Measurements from ENCODE around the gene RNF181. TPM values are rescaled to one million over a fixed set of nuclear protein-coding genes. Genes with fewer than 3 reads are reported as not detected.
"Not testable (repeated sequence)": the region's sequence is repeated elsewhere in the genome, so short reads cannot be mapped to it uniquely, and the experiment has no call there.

The RNF181 gene, protein sequence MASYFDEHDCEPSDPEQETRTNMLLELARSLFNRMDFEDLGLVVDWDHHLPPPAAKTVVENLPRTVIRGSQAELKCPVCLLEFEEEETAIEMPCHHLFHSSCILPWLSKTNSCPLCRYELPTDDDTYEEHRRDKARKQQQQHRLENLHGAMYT
- total RNA-seq (2014; rRNA removed; shearing (Covaris generic)) = 192 and 302 TPM in 2 replicates
- 109 and 113 TPM in 2 replicates for polyA plus RNA-seq (2015; cell fraction: cytosol; rRNA removed)
- polyA plus RNA-seq (2015; cell fraction: nucleus; rRNA removed) = 67.9 and 82.8 TPM in 2 replicates

DNA sequence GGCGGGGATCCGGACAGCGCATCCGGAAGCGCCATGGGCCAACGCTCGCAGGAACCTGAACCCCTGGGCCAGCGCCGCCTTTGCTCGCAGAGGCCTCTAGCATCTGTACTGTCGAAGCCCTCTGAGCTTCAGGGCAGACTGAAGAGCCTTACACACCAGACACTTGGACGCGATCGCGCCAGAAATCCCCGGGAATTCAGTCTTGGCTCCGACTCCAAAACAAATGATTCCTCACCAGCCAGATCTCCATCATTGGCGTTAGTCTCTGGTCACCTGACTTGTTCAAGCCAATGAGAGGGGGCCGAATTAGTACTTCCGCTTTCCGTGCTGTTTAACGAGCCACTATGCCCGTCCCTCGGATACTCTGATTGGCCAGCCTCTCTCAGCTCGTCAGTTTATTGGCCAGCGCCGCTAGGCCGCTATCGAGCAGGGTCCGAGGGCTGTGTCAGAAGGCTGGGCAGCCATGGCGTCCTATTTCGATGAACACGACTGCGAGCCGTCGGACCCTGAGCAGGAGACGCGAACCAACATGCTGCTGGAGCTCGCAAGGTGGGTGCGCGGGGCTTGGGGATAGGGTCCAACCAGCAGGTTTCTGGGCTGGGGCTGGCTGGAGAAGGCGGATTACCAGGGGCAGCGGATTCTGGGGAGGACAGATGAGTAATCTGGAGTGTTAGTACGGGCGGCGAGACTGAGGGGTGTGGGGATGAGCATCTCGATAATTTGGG, at the start of gene RNF181:
RNF181 (plus strand) TSS at position 445 of the 725 bp plus-strand sequence; CDS start at position 464, 19 bp downstream.
- peak; percentile 97 for DNase-seq (ENCODE audit: low read depth)

DNA sequence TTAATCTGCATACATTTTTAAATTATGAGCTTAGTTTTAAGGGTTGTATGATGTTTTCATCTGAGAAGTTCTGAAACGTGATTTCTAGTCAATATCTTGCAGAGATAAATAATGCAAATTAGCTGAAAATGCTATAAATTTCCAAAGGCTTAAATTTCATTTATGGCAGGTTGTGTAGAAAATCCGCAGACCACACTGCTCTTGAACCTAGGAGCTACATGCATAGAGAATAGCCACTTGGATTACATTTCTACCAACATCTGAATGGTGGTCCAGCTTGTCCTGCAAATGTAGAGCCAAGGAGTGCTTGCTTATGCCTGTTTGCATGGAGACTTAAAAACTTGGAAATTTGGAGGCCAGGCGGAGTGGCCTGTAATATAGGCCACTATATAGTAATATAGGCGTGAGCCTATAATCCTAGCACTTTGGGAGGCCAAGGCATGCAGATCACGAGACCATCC, 49.7 kb upstream of the RNF181 start:
- peak; percentile 51 for DNase-seq (ENCODE audit: low read depth)

DNA sequence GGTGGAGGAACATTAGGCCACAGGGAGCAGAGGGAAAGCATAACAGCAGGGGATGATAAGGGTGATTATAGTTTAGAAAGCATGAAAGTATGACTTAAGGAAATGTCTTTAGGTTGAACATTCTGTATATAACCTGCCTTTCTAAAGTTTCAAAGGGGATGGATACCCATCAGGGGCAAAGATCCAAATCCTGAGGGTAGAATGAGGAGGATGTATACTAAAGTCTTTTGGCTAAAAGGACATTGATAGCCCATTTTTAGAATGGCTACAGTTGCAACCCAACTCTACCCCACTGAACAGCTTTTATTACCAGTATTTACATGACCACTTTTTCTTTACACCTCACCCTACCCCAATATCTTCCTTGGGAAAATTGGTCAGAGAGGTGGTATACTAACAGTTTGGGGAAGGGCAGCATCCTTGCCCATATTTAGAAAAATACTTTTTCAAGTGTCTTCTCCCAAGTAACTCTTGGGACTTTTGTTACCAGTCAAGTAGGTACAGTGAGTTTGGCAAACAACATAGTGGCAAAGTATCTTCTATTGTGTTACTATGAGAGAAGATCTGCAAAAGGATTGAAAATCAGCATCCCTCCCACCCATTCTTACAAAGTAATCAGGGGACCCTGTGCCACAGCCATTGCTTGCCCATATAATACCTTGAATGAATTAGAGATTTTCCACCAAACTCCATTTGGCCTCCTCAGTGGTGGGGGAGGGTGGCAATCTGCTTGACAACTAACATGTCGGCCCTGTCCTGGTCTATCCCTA, 48.3 kb upstream of the RNF181 start:
- DNase-seq (ENCODE audit: low read depth) = no peak

DNA sequence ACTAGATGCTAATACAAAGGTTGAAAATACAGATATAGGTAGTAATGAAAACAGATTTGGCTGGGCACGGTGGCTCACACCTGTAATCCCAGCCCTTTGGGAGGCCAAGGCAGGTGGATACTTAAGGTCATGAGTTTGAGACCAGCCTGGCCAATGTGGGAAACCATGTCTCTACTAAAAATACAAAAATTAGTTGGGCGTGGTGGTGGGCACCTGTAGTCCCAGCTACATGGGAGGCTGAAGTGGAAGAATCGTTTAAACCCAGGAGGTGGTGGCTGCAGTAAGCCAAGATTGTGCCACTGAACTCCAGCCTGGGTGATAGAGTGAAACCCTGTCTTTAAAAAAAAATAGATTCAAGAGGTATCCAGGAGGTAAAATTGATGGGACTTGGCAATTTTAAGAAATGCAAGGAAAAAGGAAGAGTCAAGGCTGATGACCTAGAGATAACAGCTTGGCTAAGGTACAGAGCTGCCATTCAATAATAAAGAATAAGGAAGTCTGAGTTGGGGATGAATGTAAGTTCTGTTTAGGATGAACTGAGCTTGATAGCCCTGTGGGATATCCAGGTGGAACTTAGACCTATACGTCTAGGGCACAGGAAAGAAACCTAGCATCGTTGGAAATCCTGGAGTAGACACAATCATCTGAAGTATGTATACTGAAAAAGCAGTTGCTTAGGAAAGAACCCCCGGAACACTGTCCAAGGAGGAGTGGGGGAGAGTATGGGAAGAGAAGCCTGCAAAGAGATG, 47.5 kb upstream of the RNF181 start:
- DNase-seq (ENCODE audit: low read depth) = no peak

DNA sequence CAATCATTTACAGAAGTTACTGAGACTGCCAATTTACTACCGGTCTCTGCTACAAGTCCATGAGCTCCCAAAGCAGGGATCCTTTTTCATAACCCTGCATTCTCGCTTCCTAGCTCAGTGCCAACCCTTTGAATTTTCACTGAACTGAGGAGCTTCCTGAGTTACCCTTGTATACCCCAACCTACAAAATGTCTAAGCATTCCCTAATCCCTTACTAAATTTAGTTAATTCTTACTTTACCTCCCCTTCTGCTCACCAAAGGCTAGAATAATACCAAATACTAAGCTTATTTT, 47.0 kb upstream of the RNF181 start:
- no peak for DNase-seq (ENCODE audit: low read depth)

DNA sequence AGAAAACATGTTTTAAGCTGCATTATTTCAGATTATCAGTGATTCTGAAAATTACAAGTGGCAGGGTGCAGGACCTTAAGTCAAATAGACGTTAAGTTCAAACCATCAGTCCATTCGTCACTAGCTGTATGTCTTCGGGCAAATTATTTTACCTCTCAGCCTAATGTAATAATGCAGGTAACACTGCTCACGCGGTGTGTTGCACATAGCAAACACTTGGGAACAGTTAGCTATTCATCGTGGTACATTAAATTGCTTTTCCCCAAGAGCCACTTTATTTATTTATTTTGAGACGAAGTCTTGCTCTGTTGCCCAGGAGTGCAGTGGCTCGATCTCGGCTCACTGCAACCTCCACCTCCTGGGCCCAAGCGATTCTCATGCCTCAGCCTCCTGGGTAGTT, 46.5 kb upstream of the RNF181 start:
- DNase-seq (ENCODE audit: low read depth) = no peak

DNA sequence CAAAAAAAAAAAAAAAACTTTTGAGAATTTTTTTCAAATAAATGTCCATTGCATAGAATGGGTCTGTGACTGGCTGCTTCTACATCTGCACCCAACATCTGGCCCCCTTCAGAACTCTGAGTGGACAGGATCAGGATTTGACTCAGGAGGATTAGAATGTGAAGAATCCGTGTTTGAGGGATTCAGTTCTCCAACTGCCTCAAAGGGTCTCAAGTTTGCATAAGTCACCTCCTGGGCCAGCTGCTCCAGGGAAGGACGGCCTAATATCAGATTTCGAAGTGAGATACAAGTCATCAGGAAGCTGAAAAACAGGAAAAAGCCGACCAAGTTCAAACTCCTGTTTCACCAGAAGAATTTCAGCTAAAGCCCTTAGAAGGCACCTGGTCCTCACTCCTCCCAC, 45.7 kb upstream of the RNF181 start:
- DNase-seq (ENCODE audit: low read depth) = peak; percentile 92

DNA sequence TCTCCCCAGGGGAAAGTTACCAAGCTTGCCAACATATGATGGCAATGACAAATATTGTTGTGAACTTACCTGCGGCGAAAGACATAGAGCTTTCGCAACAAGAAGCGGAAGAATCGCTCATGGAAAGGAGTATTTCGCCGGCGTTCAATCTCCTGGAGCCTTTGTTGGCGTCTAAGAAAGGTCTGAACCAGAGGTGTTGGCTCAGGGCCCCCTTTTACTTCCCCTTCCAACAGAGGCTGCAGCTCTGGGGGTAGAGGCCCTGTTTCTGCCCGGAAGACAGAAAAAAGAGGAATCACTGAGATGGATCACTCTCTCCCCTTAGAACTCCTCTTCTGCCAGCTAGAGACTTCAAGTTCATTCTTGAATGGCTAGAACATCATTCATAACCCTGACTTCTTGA, 45.1 kb upstream of the RNF181 start:
- DNase-seq (ENCODE audit: low read depth) = no peak

DNA sequence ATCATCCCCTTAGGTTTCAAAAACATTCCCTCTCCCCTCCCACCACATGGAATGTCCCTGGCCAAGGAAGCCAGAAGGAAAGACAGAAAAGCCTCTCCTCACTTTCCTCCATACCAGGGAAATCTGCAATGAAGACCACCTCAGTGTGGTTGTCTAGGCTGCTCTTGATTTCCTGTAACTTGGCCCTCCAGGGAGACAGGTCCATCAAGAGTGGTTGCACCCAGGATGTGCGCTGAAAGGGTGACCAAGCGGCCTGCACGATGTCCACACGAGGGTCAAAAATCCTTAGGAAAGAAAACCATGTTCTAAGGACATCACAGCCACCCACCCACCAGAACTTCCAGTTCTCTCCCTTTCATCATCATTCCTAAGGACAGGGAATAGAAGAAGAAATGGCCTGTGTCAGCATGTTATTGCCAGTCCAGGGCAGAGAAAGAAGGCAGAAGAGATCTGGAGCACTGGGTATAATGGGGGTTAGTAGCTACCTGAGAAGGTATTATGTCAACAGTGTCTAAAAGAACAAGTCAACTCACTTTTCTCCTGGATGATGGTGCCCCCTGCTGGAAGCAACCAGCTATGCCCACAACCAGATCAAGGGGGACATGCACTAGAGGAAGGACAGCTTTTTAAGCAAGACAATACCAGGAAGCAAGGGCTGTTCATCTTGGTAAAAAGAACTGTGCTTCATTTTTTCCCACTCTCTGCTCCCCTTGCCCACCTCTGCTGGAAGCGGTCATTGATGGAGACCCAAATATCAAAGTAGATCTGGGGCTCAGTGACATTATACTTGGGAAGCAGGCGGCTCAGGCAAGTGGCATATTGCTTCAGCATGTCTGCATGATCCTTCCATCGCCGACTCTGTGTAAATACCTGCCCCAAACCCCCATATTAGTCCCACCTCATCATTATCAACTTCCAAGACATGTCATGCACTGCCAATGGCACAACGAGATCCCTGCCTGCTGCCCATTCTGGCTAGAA, 43.6 kb upstream of the RNF181 start:
- DNase-seq (ENCODE audit: low read depth) = peak; percentile 71

DNA sequence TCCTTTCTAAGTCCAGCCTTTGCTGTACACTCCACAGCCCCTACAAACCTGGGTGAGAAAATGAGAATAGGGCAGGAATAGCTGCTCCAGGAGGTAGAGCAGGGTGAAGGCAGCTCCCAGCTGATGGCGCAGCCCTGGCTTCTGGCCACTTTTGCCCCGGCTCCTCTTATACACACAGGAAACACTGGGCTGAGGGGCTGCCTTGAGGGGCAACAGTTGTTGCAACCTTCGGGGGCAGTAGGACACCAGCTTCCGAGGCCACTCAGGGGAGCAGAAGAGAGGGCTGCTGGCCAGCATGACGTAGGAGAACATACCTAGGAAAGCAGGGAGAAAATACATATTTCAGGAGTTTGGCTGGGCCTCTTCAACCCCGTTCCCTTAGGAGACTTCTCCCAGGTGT, 42.4 kb upstream of the RNF181 start:
- no peak for DNase-seq (ENCODE audit: low read depth)

DNA sequence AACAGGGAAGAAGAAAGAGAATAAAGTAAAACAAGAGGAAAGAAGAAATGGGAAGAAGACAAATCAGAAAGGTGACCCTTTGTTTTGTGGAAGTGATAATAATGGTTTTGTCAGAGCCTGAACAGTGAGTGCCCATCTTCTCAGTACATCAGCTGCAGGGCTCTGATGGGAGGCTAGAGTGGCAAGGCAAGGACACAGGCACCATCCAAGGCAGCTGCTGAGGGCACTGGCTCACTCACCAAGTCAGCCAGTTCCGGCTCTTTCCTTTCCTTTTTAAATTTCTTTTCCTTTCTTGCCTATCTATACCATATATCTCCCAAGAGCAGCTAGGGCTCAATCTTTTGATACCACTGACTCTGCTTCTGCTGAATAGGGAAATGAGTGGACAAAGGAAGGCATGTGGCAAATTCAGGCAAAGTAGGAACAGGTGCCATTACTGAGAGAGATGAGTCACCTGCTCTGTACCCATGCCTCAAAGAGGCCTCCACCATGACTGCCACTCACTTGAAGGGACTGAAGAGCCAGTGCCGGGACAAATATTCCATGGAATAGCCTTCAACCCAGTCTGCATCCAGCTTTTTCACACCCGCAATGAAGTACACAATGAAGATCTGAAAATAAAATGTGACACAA, 40.4 kb upstream of the RNF181 start:
- DNase-seq (ENCODE audit: low read depth) = no peak

DNA sequence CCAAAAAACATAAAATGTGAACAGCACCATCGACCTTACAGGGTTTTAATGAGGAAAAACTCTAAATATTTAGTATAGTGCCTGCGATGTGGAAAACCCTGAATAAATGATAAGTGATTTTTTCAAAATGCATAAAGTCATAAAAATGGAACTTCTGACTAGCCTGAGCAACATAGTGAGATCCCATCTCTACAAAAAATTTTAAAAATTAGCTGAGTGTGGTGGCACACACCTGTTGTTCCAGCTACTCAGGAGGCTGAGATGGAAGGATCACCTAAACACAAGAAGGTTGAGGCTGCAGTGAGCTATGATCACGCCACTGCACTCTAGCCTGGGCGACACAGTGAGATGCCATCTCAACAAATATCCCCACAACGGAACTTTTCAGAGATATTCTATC, 38.4 kb upstream of the RNF181 start:
- no peak for DNase-seq (ENCODE audit: low read depth)

DNA sequence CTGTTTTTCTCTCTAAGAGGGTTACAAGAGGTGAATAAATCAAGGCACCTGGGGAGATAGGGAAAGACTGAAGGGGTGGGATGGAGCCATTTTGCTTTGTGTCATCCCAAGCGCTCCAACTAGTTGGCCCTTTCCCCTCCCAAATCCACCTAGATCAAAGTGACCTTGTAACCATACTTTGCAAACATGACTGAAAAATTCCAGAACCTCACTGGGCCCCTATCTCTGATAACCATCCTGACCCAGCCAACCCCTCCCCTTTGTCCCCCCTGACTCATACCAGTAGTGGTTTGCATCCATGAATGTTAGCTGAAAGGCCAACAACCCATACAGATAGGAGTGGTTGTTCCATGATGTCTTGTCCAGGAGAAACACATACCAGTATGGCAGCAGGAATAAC, 37.4 kb upstream of the RNF181 start:
- no peak for DNase-seq (ENCODE audit: low read depth)

DNA sequence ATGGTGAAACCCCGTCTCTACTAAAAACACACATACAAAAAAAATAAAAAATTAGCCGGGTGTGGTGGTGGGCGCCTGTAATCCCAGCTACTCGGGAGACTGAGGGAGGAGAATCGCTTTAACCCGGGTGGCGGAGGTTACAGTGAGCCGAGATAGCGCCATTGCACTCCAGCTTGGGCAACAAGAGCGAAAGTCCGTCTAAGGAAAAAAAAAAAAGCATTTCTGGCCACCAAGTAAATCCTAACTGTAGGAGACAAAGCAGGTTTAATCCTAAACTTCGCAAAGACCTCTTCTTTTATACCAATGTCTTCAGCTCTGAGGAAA, 35.2 kb upstream of the RNF181 start:
- not testable (repeated sequence) for DNase-seq (ENCODE audit: low read depth)

DNA sequence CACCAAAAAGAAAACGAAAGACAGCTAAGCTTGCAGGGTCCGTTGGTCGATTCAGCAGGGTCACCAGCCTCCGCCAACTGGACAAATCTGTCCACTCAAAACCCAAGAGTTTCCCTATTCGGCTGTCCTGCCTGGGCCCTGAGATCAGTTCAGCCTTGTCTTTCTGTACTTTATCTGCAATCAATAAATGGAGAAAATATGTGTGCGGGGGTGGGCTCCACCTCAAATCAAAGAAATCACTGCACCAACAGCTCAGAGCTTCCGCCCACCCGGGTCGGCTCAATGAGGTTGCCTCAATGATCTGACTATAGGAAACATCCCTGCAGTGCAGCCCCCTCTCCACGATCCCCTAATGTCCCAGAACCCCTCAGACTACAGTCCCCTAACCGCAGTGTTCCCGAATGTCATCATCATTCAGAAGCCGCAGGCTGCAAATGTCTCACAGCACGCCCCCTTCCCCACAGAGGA, 34.7 kb upstream of the RNF181 start:
- DNase-seq (ENCODE audit: low read depth) = no peak

DNA sequence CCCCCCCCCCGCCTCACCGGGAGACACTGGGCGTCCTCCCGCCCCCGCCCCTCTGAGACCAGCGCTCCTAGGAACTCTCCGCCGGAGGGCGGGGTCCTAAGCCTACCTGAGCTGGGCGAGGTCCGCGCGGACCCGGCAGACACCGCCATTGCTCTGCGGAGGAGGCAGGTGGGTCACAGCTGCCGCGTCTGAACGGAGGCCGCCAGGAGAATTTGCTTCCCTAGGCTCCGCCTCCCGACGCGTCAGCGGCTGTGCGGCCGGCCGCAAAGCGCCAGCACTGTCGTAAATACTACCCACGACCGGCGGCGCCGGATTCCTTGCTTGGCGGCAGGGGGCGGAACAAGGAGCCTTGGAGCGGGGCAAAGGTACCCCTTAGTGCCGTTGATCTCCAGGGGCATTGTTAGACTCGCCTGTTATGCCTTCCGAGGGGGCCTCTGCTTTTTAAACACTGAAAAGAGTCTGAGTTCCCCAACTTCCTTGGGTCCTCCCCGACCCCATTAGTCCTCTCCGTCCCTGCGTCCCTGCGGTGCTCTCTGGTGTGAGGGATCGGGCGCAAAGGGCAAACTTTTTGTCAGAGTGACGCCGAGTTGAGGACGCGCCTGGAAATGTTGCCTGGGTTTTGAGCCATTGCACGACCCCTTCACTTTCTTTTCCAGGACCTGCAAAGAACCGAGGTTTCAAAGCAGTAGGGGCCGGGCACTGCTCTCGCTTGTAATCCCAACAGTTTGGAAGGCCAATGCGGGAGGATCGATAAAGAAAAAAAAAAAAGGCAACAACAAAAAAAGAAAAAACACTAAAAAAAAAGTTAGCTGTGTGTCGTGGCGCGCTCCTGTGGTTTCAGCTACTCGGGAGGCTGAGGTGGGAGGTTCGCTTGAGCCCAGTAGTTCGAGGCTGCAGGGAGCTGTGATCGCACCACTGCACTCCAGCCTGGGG, 34.0 kb upstream of the RNF181 start, which contains the start of gene GGCX:
GGCX (minus strand) TSS at position 214 of the 933 bp plus-strand sequence; CDS start at position 149, 65 bp downstream.
- DNase-seq (ENCODE audit: low read depth) = peak; percentile 90

DNA sequence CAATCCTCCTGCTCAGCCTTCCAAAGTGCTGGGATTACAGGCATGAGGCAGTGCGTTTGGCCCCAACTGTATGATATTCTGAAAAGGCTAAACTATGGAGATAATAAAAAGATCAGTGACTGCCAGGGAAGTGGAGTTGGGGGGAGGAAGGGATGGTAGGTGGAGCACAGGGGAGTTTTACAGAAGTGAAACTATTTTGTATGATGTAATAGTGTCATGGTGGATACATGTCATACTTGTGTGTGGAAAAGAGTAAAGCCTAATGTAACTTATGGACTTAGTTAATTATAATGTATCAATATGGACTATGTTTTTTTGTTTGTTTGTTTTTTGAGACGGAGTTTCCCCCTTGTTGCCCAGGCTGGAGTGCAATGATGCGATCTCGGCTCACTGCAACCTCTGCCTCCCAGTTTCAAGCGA, 31.4 kb upstream of the RNF181 start:
- no peak for DNase-seq (ENCODE audit: low read depth)

DNA sequence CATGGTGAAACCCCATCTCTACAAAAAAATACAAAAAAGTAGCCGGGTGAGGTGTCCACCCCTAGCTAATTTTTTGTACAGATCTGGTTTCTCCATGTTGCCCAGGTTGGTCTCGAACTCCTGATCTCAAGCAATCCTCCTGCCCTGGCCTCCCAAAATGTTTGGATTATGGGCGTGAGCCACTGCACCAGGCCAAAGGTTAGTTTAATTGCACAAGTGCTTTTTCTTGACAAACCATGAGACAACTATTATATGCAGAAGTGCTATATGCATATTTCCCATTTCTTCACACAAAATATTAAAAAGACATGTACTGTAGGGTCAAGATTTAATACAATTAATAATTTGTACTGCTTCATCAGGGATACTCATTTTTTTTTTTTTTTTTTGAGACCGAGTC, 29.3 kb upstream of the RNF181 start:
- no peak for DNase-seq (ENCODE audit: low read depth)

DNA sequence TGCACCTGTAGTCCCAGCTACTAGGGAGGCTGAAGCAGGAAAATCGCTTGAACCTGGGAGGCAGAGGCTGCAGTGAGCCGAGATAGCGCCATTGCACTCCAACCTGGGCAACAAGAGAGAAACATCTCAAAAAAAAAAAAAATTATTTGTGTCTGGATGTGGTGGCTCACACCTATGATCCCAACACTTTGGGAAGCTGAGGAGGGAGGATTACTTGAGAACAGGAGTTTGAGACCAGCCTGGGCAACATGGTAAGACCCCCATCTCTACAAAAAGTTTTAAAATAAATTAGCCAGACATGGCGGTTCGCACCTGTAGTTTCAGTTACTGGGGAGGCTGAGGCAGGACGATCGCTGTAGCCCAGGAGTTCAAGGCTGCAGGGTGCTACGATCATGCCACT, 19.8 kb upstream of the RNF181 start:
- DNase-seq (ENCODE audit: low read depth) = no peak
